H1 (cell line): ENCODE data around the gene EML4. TPM values are rescaled to one million over a fixed set of nuclear protein-coding genes. Genes with fewer than 3 reads are reported as not detected.

Experiments used
- CTCF ChIA-PET: fragments of 300-600 bp; sonication (Branson Sonifier 250); formaldehyde crosslinking; loops from one replicate; lab custom pipeline; 2021; ENCODE audit not compliant: partially characterized antibody; lab: Charles Lee
- POLR2A ChIA-PET: fragments of 300-600 bp; sonication (Branson Sonifier 250); formaldehyde crosslinking; loops from one replicate; lab custom pipeline; 2021; ENCODE audit warnings: inconsistent platforms; ENCODE audit not compliant: partially characterized antibody; lab: Charles Lee
- DNase-seq, 2 experiments: peaks; one replicate each; pipeline versions ENCODE4 v3.0.0 to v3.0.0-alpha.2; 2010 to 2022; ENCODE audit warnings: low spot score in 2 of 2, low read depth in 1 of 2, mixed read lengths in 1 of 2
- FAIRE-seq: peaks from 2 replicates; lab custom pipeline; 2011; peaks lifted over from hg19 to GRCh38; lab: Jason Lieb, UNC
- H2AFZ ChIP-seq: 2 replicates; pipeline ENCODE4 v1.8.1; 2012; ENCODE audit warnings: low read length, inconsistent platforms
- H2AK5ac ChIP-seq: 2 replicates; pipeline ENCODE4 v1.6.1; 2013; ENCODE audit warnings: low read depth, low read length
- H2BK120ac ChIP-seq: replicated peaks from 2 replicates; pipeline ENCODE3; 2013; ENCODE audit warnings: low read depth, low read length, inconsistent platforms
- H2BK12ac ChIP-seq: 2 replicates; pipeline ENCODE4 v1.6.1; 2013; ENCODE audit warnings: low read depth, low read length
- H2BK15ac ChIP-seq: 2 replicates; pipeline ENCODE4 v1.6.1; 2013; ENCODE audit warnings: low read length
- H2BK20ac ChIP-seq: 2 replicates; pipeline ENCODE4 v1.6.1; 2013; ENCODE audit warnings: low read length
- H2BK5ac ChIP-seq: 2 replicates; pipeline ENCODE4 v1.6.1; 2013; ENCODE audit warnings: low read depth, low read length
- H3K14ac ChIP-seq: 2 replicates; pipeline ENCODE4 v1.6.1; 2013; ENCODE audit warnings: inconsistent platforms; ENCODE audit not compliant: insufficient read length
- H3K18ac ChIP-seq: 2 replicates; pipeline ENCODE4 v1.6.1; 2013; ENCODE audit warnings: low read length; ENCODE audit errors: extremely low read depth
- H3K23ac ChIP-seq: 2 replicates; pipeline ENCODE4 v1.6.1; 2013; ENCODE audit warnings: inconsistent platforms; ENCODE audit not compliant: insufficient read length
- H3K23me2 ChIP-seq: 2 replicates; pipeline ENCODE4 v1.6.1; 2013; ENCODE audit warnings: low read depth, low read length
- H3K27ac ChIP-seq: 2 replicates; pipeline ENCODE4 v1.6.1; 2011; ENCODE audit warnings: low read depth, low read length, inconsistent platforms
- H3K27me3 ChIP-seq, 4 experiments: replicated peaks in 1 of 4; 1 replicate in 1 of 4; 2 replicates in 3 of 4; pipeline versions ENCODE4 v1.6.1 to v1.8.1; 2011 to 2013; ENCODE audit warnings: low read length in 3 of 4, mild to moderate bottlenecking in 3 of 4, inconsistent platforms in 2 of 4, mixed read lengths in 2 of 4, moderate library complexity in 1 of 4; ENCODE audit not compliant: control insufficient read depth in 3 of 4, insufficient read depth in 3 of 4; ENCODE audit errors: extremely low read depth in 1 of 4
- H3K36me3 ChIP-seq, 4 experiments: 2 replicates each; pipeline versions ENCODE4 v1.6.1 to v1.8.1; 2011 to 2013; ENCODE audit warnings: mild to moderate bottlenecking in 4 of 4, low read length in 3 of 4, moderate library complexity in 2 of 4, control low read depth in 1 of 4, inconsistent platforms in 1 of 4; ENCODE audit not compliant: insufficient read depth in 4 of 4, control insufficient read depth in 2 of 4
- H3K4ac ChIP-seq: replicated peaks from 2 replicates; pipeline ENCODE3; 2013; ENCODE audit warnings: low read length, low read depth, mixed read lengths, inconsistent platforms; ENCODE audit not compliant: insufficient read length
- H3K4me1 ChIP-seq, 4 experiments: replicated peaks in 1 of 4; 1 replicate in 1 of 4; 2 replicates in 3 of 4; pipeline versions ENCODE4 v1.6.1 to v1.8.1; 2011 to 2013; ENCODE audit warnings: low read length in 3 of 4, inconsistent platforms in 2 of 4, mixed read lengths in 1 of 4; ENCODE audit not compliant: insufficient read depth in 4 of 4, control insufficient read depth in 3 of 4
- H3K4me2 ChIP-seq, 2 experiments: 2 replicates each; pipeline versions ENCODE4 v1.6.1 to v1.8.1; 2011 to 2013; ENCODE audit warnings: low read depth in 2 of 2, low read length in 2 of 2, control low read depth in 1 of 2, inconsistent platforms in 1 of 2, mild to moderate bottlenecking in 1 of 2; ENCODE audit not compliant: insufficient read depth in 1 of 2
- H3K4me3 ChIP-seq, 4 experiments: fragments of 200-600, 300-600 bp in 1 of 4; sonication (generic), shearing (Covaris generic), sonication (Bioruptor Twin) in 1 of 4; 2 replicates each; pipeline versions ENCODE4 v1.5.1 to v1.8.1; 2011 to 2016; ENCODE audit warnings: low read length in 4 of 4, low read depth in 3 of 4, control low read depth in 2 of 4, inconsistent platforms in 2 of 4, mild to moderate bottlenecking in 2 of 4, mixed read lengths in 1 of 4, moderate library complexity in 1 of 4; ENCODE audit not compliant: insufficient read depth in 2 of 4; ENCODE audit errors: extremely low read depth in 1 of 4
- H3K56ac ChIP-seq: replicated peaks from 2 replicates; pipeline ENCODE3; 2013; ENCODE audit warnings: low read depth, mild to moderate bottlenecking, mixed read lengths, low read length, inconsistent platforms; ENCODE audit not compliant: insufficient read length
- H3K79me1 ChIP-seq: 2 replicates; pipeline ENCODE4 v1.6.1; 2013; ENCODE audit warnings: low read depth, low read length, control low read depth
- H3K79me2 ChIP-seq, 2 experiments: 2 replicates each; pipeline versions ENCODE4 v1.6.1 to v1.8.1; 2012 to 2013; ENCODE audit warnings: low read length in 2 of 2, mild to moderate bottlenecking in 2 of 2, inconsistent platforms in 1 of 2; ENCODE audit not compliant: insufficient read depth in 2 of 2, control insufficient read depth in 1 of 2
- H3K9ac ChIP-seq, 4 experiments: replicated peaks in 1 of 4; 1 replicate in 1 of 4; 2 replicates in 3 of 4; pipeline versions ENCODE4 v1.6.1 to v1.8.1; 2011 to 2013; ENCODE audit warnings: low read depth in 3 of 4, low read length in 3 of 4, control low read depth in 2 of 4, mild to moderate bottlenecking in 2 of 4, moderate library complexity in 2 of 4, inconsistent platforms in 1 of 4; ENCODE audit errors: extremely low read depth in 1 of 4
- H3K9me3 ChIP-seq, 2 experiments: 2 replicates each; pipeline versions ENCODE4 v1.6.1 to v1.8.1; 2012 to 2013; ENCODE audit warnings: mild to moderate bottlenecking in 2 of 2, moderate library complexity in 2 of 2, control low read depth in 1 of 2, inconsistent platforms in 1 of 2, low read depth in 1 of 2, low read length in 1 of 2, mixed read lengths in 1 of 2; ENCODE audit not compliant: insufficient read depth in 2 of 2
- H4K20me1 ChIP-seq, 2 experiments: replicated peaks in 1 of 2; 2 replicates each; pipeline versions ENCODE3 to v1.8.1; 2011 to 2013; ENCODE audit warnings: inconsistent platforms in 2 of 2, low read length in 2 of 2, mild to moderate bottlenecking in 1 of 2; ENCODE audit not compliant: insufficient read depth in 2 of 2, control insufficient read depth in 1 of 2
- H4K5ac ChIP-seq: 2 replicates; pipeline ENCODE4 v1.6.1; 2013; ENCODE audit warnings: low read length, low read depth, mixed read lengths, inconsistent platforms; ENCODE audit not compliant: insufficient read length
- H4K8ac ChIP-seq: 2 replicates; pipeline ENCODE4 v1.8.0; 2013; ENCODE audit warnings: mild to moderate bottlenecking, moderate library complexity, low read length, inconsistent platforms; ENCODE audit not compliant: insufficient read depth; ENCODE audit errors: extremely low read depth
- H4K91ac ChIP-seq: replicated peaks from 2 replicates; pipeline ENCODE3; 2013; ENCODE audit warnings: low read length, mixed read lengths, inconsistent platforms; ENCODE audit not compliant: insufficient read length
- BCL11A ChIP-seq, 2 experiments: IDR thresholded peaks; one replicate each; pipeline ENCODE4 v1.6.1; 2011; ENCODE audit warnings: low read depth in 2 of 2, low read length in 2 of 2, mild to moderate bottlenecking in 2 of 2
- CEBPB ChIP-seq: IDR thresholded peaks from 2 replicates; pipeline ENCODE4 v1.6.1; 2012; ENCODE audit warnings: low read depth, low read length
- HDAC2 ChIP-seq, 2 experiments: fragments of 300-600 bp in 1 of 2; sonication (generic) in 1 of 2; IDR thresholded peaks; 2 replicates each; pipeline ENCODE4 v1.6.1; 2011 to 2012; ENCODE audit warnings: low read depth in 2 of 2, low read length in 2 of 2, mild to moderate bottlenecking in 2 of 2, moderate library complexity in 2 of 2, borderline replicate concordance in 1 of 2, inconsistent platforms in 1 of 2
- RBBP5 ChIP-seq: IDR thresholded peaks from 2 replicates; pipeline ENCODE4 v1.7.1; 2012; ENCODE audit warnings: low read depth, mild to moderate bottlenecking, inconsistent platforms, low read length, moderate library complexity, borderline replicate concordance
- RFX5 ChIP-seq: IDR thresholded peaks from 2 replicates; pipeline ENCODE4 v1.6.1; 2011; ENCODE audit warnings: low read depth, low read length, improper control_type of control experiment, borderline replicate concordance
- RXRA ChIP-seq: IDR thresholded peaks from 2 replicates; pipeline ENCODE4 v1.6.1; 2011; ENCODE audit warnings: low read depth, mild to moderate bottlenecking, low read length, moderate library complexity; ENCODE audit not compliant: insufficient read depth
- TAF7 ChIP-seq: optimal IDR thresholded peaks from 2 replicates; pipeline ENCODE3; 2011; ENCODE audit warnings: low read depth, mild to moderate bottlenecking, inconsistent platforms, low read length, moderate library complexity, borderline replicate concordance
- ZNF274 ChIP-seq: IDR thresholded peaks from 2 replicates; pipeline ENCODE4 v1.7.0; 2012; ENCODE audit warnings: low read length, borderline replicate concordance; ENCODE audit errors: extremely low read depth
- WGBS, 2 experiments: shearing (Covaris generic) in 1 of 2; methylation state at CpG; one replicate each; pipeline versions ENCODE4 v1.1.6 to v1.1.7; 2013 to 2015; ENCODE audit warnings: low lambda C conversion rate in 2 of 2, mixed read lengths in 2 of 2, inconsistent platforms in 1 of 2, low coverage in 1 of 2, missing lambda C conversion rate in 1 of 2; ENCODE audit not compliant: insufficient replicate concordance in 2 of 2, insufficient coverage in 1 of 2, insufficient read length in 1 of 2; ENCODE audit errors: extremely low coverage in 1 of 2, missing lambda C conversion rate in 1 of 2; 5-methylcytosine and 5-hydroxymethylcytosine counted together
- polyA plus RNA-seq, 7 experiments: library from polyadenylated mRNA; depleted of rRNA in 3 of 7; stranded (reverse) in 5 of 7; unstranded in 2 of 7; fragments of >200 nt in 5 of 7; fragments of 200-250 nt in 2 of 7; gene quantifications; 1 replicate in 5 of 7; 2 replicates in 1 of 7; 4 replicates in 1 of 7; pipeline versions ENCODE4 v1.2.1 to v1.2.3, GENCODE V29; 2011 to 2013; ENCODE audit warnings: missing spikeins in 2 of 7, mixed read lengths in 2 of 7
- total RNA-seq: library from RNA; stranded (reverse); fragmentation: NEBNext Ultra II Directional; extraction: Animal tissue kit (Norgen Biotek cat#: 25700); gene quantifications from 2 replicates; pipeline ENCODE4 v1.2.1, GENCODE V29; 2021
- TF ChIP-seq, protein P1 (sequence below): IDR thresholded peaks from 2 replicates; pipeline ENCODE4 v1.6.1; 2012; ENCODE audit warnings: low read length, inconsistent platforms
- TF ChIP-seq, protein P2 (sequence below): IDR thresholded peaks from 2 replicates; pipeline ENCODE4 v1.6.1; 2011; ENCODE audit warnings: low read length, improper control_type of control experiment

Gene EML4
- total and polyA plus RNA-seq, 2 of the 8 experiments (the other 6 are each of a cell fraction or from before 2014, with no cell fraction given) = 50.1 to 104 TPM

DNA sequence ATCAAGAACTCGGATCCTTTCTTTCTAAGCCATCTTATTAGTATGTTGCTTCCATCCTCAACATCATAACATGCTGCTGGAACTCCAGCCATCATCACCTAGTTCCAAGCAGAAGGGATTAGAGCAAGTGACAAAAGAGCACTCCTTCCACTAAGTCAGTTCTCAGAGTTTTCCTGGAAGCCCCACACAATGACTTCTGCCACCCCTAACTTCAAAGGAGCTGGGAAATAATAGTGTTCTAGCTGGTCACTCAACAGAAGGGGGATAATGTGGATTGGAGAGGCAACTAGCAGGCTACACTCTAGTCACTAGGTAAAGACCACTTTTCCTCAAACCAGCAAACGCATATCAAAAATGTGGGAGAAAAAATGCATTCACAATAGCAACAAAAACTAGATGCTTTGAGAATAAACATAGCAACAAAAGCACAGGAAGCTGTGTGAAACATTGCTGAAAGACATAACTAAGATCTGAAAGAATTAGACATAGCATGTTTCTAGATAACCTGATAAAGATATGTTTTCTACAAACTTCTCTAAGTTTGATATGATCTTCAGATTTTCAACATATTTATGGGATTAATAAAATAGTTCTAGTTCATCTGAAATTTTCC lies 152.4 kb downstream of the EML4 start:
- Histone ChIP-seq H3K9me3 (no peaks in the 10 kb centered on the region), H2BK5ac (no peak overlapping the region), H3K4me1 (no peaks in the 10 kb centered on the region), H2BK20ac (no peak overlapping the region), H4K5ac (no peak overlapping the region), H4K91ac (no peak overlapping the region), H4K20me1 (peaks cover 0 to 1% of the 10 kb centered on the region in 2 experiments), H2BK12ac (no peak overlapping the region), H3K79me2 (no peaks in the 10 kb centered on the region), H3K56ac (no peak overlapping the region), H2BK15ac (no peak overlapping the region), H3K4ac (no peak overlapping the region), H3K36me3 (peaks cover 0 to 44% (median 15%) of the 10 kb centered on the region in 4 experiments; a peak in 5 of 8 replicates), H4K8ac (no peak overlapping the region), H2BK120ac (no peak overlapping the region), H3K14ac (no peak overlapping the region), H3K27ac (no peak overlapping the region), H3K4me2 (no peak overlapping the region), H3K4me3 (no peak overlapping the region), H3K9ac (no peak overlapping the region), H2AFZ (no peak overlapping the region), H3K18ac (no peak overlapping the region), H3K27me3 (no peaks in the 10 kb centered on the region), H2AK5ac (no peak overlapping the region), H3K23ac (no peak overlapping the region), H3K23me2 (no peaks in the 10 kb centered on the region), H3K79me1 (no peaks in the 10 kb centered on the region)
- ChIA-PET CTCF (interaction anchor here (1.3 to 1.9 kb wide), 3 partner anchors 17 to 452 kb away, joined by 3 to 5 read pairs (median 3); no protein-coding TSS in a partner anchor), POLR2A (no interaction called here)
- DNase-seq = no peak
- no peak for FAIRE-seq
- 96% methylated on average over 2 of the region's 2 CpGs; no CpG with 5 or more reads in 1 of the 2 experiments for WGBS, 2 experiments
- TF ChIP-seq, protein P1, sequence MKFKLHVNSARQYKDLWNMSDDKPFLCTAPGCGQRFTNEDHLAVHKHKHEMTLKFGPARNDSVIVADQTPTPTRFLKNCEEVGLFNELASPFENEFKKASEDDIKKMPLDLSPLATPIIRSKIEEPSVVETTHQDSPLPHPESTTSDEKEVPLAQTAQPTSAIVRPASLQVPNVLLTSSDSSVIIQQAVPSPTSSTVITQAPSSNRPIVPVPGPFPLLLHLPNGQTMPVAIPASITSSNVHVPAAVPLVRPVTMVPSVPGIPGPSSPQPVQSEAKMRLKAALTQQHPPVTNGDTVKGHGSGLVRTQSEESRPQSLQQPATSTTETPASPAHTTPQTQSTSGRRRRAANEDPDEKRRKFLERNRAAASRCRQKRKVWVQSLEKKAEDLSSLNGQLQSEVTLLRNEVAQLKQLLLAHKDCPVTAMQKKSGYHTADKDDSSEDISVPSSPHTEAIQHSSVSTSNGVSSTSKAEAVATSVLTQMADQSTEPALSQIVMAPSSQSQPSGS = no peak
- no peak for TF ChIP-seq TAF7
- TF ChIP-seq RXRA = no peak
- TF ChIP-seq BCL11A (IDR thresholded peaks at IDR 0.05; ENCODE audit: low read depth in 2 of 2, low read length in 2 of 2) = no peak
- TF ChIP-seq RBBP5 = no peak
- no peak for TF ChIP-seq RFX5
- no peak for TF ChIP-seq HDAC2 (IDR thresholded peaks at IDR 0.05; ENCODE audit: borderline replicate concordance in 1 of 2, low read depth in 2 of 2, low read length in 2 of 2)
- TF ChIP-seq, protein P2, sequence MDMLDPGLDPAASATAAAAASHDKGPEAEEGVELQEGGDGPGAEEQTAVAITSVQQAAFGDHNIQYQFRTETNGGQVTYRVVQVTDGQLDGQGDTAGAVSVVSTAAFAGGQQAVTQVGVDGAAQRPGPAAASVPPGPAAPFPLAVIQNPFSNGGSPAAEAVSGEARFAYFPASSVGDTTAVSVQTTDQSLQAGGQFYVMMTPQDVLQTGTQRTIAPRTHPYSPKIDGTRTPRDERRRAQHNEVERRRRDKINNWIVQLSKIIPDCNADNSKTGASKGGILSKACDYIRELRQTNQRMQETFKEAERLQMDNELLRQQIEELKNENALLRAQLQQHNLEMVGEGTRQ = no peak
- TF ChIP-seq CEBPB = no peak
- no peak for TF ChIP-seq ZNF274
